ENCODE measurements around the gene DDX50.

DNA sequence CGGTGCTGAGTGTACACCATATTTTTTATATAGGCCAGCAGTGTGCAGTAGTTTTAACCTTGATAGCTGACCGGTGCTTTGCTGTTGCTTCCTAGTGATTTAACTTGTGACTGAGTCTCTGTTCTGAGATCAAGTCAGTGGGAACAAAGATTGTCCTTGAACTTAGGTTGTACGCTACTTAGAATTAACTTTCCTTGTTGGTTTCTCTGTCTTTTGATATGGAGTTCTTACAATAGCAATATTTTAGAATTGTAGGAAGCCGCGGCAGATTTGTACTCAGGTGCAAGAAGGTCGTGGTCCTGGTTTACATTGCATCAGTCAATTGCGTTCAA lies 56.1 kb downstream of the DDX50 start:
- TF ChIP-seq, protein P1, sequence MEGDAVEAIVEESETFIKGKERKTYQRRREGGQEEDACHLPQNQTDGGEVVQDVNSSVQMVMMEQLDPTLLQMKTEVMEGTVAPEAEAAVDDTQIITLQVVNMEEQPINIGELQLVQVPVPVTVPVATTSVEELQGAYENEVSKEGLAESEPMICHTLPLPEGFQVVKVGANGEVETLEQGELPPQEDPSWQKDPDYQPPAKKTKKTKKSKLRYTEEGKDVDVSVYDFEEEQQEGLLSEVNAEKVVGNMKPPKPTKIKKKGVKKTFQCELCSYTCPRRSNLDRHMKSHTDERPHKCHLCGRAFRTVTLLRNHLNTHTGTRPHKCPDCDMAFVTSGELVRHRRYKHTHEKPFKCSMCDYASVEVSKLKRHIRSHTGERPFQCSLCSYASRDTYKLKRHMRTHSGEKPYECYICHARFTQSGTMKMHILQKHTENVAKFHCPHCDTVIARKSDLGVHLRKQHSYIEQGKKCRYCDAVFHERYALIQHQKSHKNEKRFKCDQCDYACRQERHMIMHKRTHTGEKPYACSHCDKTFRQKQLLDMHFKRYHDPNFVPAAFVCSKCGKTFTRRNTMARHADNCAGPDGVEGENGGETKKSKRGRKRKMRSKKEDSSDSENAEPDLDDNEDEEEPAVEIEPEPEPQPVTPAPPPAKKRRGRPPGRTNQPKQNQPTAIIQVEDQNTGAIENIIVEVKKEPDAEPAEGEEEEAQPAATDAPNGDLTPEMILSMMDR (IDR thresholded peaks at IDR 0.05): no peak
- TF ChIP-seq POLR2A (IDR thresholded peaks at IDR 0.05) (no peak), POLR2AphosphoS5 (IDR thresholded peaks at IDR 0.05) (no peak)
